BJ (cell line): ENCODE measurements around the gene PGBD5. TPM values are rescaled to one million over a fixed set of nuclear protein-coding genes. Genes with fewer than 3 reads are reported as not detected.

Experiments used
- CTCF ChIA-PET: fragments of 350-600 bp; formaldehyde crosslinking; extraction: SDS; loops from one replicate; lab custom pipeline; 2021; ENCODE audit warnings: antibody characterized with exemption, inconsistent platforms; lab: Yijun Ruan, JAX
- POLR2A ChIA-PET: fragments of 300-600 bp; sonication (Branson Sonifier 250); formaldehyde crosslinking; extraction: SDS; loops from one replicate; lab custom pipeline; 2021; ENCODE audit warnings: antibody characterized with exemption; lab: Charles Lee
- DNase-seq: peaks from one replicate; pipeline ENCODE4 v3.0.0-alpha.2; 2011; ENCODE audit warnings: low read depth
- H3K27me3 ChIP-seq: 2 replicates; pipeline ENCODE4 v1.6.0; 2011; ENCODE audit warnings: low read length; ENCODE audit not compliant: control insufficient read depth, insufficient read depth
- H3K36me3 ChIP-seq: 2 replicates; pipeline ENCODE4 v1.5.1; 2011; ENCODE audit warnings: low read length; ENCODE audit not compliant: control insufficient read depth, insufficient read depth
- H3K4me3 ChIP-seq: 2 replicates; pipeline ENCODE4 v1.5.1; 2011; ENCODE audit warnings: low read depth, mild to moderate bottlenecking, control low read depth, low read length
- polyA plus RNA-seq: library from polyadenylated mRNA; depleted of rRNA; stranded (reverse); fragments of >200 nt; gene quantifications from 2 replicates; pipeline ENCODE4 v1.2.3, GENCODE V29; 2011
- TF ChIP-seq, protein P1 (sequence below): IDR thresholded peaks from 2 replicates; pipeline ENCODE4 v1.5.1; 2011; ENCODE audit warnings: low read depth, mild to moderate bottlenecking, control low read depth, inconsistent platforms, low read length, moderate library complexity; ENCODE audit not compliant: insufficient read depth

The PGBD5 gene
- polyA plus RNA-seq, 1 experiment: 0.07 TPM

- CTCF ChIA-PET: interaction anchor here (2.6 kb wide), 1 partner anchor 588 kb away, joined by 7 read pairs; no protein-coding TSS in a partner anchor
- Histone ChIP-seq H3K4me3 (no peak overlapping the region), H3K36me3 (no peaks in the 10 kb centered on the region), H3K27me3 (no peaks in the 10 kb centered on the region)
- TF ChIP-seq, protein P1, sequence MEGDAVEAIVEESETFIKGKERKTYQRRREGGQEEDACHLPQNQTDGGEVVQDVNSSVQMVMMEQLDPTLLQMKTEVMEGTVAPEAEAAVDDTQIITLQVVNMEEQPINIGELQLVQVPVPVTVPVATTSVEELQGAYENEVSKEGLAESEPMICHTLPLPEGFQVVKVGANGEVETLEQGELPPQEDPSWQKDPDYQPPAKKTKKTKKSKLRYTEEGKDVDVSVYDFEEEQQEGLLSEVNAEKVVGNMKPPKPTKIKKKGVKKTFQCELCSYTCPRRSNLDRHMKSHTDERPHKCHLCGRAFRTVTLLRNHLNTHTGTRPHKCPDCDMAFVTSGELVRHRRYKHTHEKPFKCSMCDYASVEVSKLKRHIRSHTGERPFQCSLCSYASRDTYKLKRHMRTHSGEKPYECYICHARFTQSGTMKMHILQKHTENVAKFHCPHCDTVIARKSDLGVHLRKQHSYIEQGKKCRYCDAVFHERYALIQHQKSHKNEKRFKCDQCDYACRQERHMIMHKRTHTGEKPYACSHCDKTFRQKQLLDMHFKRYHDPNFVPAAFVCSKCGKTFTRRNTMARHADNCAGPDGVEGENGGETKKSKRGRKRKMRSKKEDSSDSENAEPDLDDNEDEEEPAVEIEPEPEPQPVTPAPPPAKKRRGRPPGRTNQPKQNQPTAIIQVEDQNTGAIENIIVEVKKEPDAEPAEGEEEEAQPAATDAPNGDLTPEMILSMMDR: no peak
- DNase-seq: no peak
- POLR2A ChIA-PET: no interaction called here
Measured at GRCh38 chr1:230303822-230304221, 122.3 kb downstream of the PGBD5 start.

DNA sequence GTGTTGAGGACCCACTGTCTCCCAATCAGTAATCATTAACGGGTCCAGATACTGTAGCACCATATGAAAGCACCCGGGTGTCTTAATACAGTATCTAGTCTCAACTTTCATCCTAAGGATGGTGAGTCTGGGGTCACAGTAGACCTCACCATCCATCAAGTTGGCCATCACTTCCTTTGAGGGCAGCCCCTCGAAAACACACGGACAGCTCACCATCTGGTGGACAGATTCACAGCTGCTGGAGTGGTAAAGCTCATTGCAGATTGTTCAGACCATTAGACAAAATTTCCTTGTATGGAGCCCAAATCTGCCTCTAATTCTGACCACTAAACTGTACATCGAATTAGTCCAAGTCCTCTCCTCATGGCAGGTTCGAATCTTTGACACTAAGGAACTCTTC, 123.1 kb downstream of the PGBD5 start:
- DNase-seq: no peak
- ChIA-PET POLR2A (no interaction called here), CTCF (interaction anchor here (1.2 kb wide), 1 partner anchor 642 kb away, joined by 4 read pairs; no protein-coding TSS in a partner anchor)
- H3K36me3 ChIP-seq: no peaks in the 10 kb centered on the region
- no peaks in the 10 kb centered on the region for H3K27me3 ChIP-seq
- H3K4me3 ChIP-seq: no peak overlapping the region
- TF ChIP-seq, protein P1: no peak

DNA sequence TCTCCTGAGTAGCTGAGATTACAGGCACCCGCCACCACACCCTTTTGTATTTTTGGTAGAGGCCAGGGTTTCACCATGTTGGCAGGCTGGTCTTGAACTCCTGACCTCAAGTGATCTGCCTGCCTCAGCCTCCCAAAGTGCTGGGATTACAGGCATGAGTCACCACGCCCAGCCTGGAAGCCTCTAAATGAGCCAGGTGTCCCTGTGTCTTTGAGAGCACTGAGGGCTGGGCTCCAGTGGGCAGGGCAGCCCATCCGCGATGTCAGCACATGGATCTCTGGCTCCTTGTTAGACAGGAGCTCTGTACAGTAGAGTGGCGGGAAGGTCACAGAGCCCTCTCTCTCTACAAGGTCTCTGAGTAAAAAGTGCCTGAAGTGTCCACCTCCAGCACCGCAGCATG, 124.3 kb downstream of the PGBD5 start:
- Histone ChIP-seq H3K27me3 (no peaks in the 10 kb centered on the region), H3K4me3 (no peak overlapping the region), H3K36me3 (no peaks in the 10 kb centered on the region)
- TF ChIP-seq, protein P1: no peak
- ChIA-PET POLR2A (no interaction called here), CTCF (interaction anchor here (1.2 kb wide), 1 partner anchor 641 kb away, joined by 4 read pairs; no protein-coding TSS in a partner anchor)
- DNase-seq: no peak

- CTCF ChIA-PET: interaction anchor here (0.7 kb wide), 1 partner anchor 639 kb away, joined by 3 read pairs; no protein-coding TSS in a partner anchor
- DNase-seq: no peak
- TF ChIP-seq, protein P1: no peak
- no peak overlapping the region for H3K4me3 ChIP-seq
- H3K27me3 ChIP-seq: no peaks in the 10 kb centered on the region
- no peaks in the 10 kb centered on the region for H3K36me3 ChIP-seq
- POLR2A ChIA-PET: no interaction called here
Measured at GRCh38 chr1:230301322-230301721, 124.8 kb downstream of the PGBD5 start.

DNA sequence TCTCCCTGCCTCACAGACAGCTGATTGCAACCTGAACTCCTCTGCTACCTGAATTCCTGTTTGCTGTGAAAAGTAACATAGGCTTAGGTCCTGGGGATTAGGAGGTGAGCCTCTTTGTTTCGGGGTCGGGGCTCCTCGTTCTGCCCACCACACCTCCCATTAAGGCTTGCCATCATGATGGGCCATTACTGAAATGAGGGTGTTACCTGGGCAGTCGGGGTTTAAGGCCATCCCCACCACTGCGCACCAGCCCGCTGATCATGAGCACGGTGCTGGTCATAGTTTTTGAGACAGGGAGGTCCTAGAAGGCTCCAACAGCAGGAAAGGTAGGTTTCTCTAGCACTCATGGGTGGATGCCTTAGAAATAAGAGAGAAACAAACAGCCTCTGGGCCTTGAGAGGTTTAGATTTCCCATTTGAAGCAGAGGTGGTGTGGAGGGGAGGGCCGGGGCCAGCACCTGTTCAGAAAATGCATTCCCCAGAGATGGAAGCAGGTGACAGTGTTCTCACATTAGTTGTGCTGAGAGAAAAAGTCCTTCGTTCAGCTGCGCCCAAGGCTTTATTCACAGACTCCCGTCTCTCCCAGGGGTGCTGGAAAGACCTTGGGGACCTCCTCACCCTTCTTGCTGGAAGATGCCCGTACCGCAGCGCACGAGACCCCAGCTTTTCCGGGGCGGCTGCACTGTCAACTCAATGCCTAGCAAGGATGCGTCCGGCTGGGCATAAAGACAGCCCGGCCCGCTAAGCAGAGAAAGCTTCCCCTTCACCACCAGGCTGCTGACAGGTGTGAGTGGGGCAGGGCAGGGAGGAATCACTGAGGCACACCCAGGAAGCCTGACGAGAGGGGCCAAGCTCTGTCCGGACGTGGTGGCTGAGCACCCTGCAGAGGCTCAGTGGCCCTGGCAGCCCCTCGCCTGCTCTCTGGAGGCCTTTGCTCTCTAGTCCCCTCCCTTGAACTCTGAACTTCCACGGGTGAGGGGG, 125.5 kb downstream of the PGBD5 start:
- ChIA-PET CTCF (interaction anchor here (0.7 to 1.2 kb wide), 2 partner anchors 23 to 639 kb away, joined by 3 read pairs; no protein-coding TSS in a partner anchor), POLR2A (no interaction called here)
- TF ChIP-seq, protein P1: no peak
- no peaks in the 10 kb centered on the region for H3K36me3 ChIP-seq
- no peak for DNase-seq
- no peaks in the 10 kb centered on the region for H3K27me3 ChIP-seq
- H3K4me3 ChIP-seq: no peak overlapping the region
